K562 (cell line): Measurements from ENCODE around the gene CHRND. TPM values are rescaled to one million over a fixed set of nuclear protein-coding genes. Genes with fewer than 3 reads are reported as not detected.

Experiments used
- ATAC-seq: fragments of 200-7000 bp; cut with Tn5 transposase; 3 replicates; pipeline ENCODE4 v1.9.1; 2020; ENCODE audit warnings: moderate library complexity
- BruUV-seq: library from RNA; stranded (reverse); fragments of 400-500 nt; replicated peaks from 2 replicates; lab custom pipeline; 2021; lab: Mats Ljungman, UMichigan
- CTCF ChIA-PET: fragments of 300-600 bp; formaldehyde crosslinking; extraction: SDS; loops from one replicate; lab custom pipeline; 2021; ENCODE audit warnings: low intra/inter-chr PET ratio; lab: Yijun Ruan, JAX
- POLR2A ChIA-PET: fragments of 300-600, 350-650 bp; sonication (Branson Sonifier 250); formaldehyde crosslinking; extraction: SDS; loops from one replicate; lab custom pipeline; 2021; ENCODE audit warnings: antibody characterized with exemption, inconsistent platforms; lab: Yijun Ruan, JAX
- DNase-seq, 4 experiments: peaks; one replicate each; pipeline versions ENCODE4 v3.0.0 to v3.0.0-alpha.2; 2011 to 2018; ENCODE audit warnings: low spot score in 3 of 4, mixed read lengths in 3 of 4; ENCODE audit errors: extremely low read depth in 1 of 4
- FAIRE-seq: peaks from 2 replicates; lab custom pipeline; 2011; peaks lifted over from hg19 to GRCh38; lab: Jason Lieb, UNC
- H2AFZ ChIP-seq: 2 replicates; pipeline ENCODE4 v1.6.0; 2011; ENCODE audit warnings: low read depth, low read length, control low read depth, inconsistent platforms
- H3K27ac ChIP-seq: fragments of 200-600 bp; 3 replicates; pipeline ENCODE4 v1.8.0; 2011; ENCODE audit warnings: low read depth, mild to moderate bottlenecking, control low read depth, inconsistent platforms, low read length, moderate library complexity, mixed read lengths; ENCODE audit errors: extremely low read depth
- H3K27me3 ChIP-seq, 2 experiments: fragments of 300-600 bp in 1 of 2; 2 replicates in 1 of 2; 3 replicates in 1 of 2; pipeline versions ENCODE4 v1.6.0 to v1.8.0; 2011; ENCODE audit warnings: inconsistent platforms in 2 of 2, low read length in 2 of 2, mild to moderate bottlenecking in 1 of 2, mixed read lengths in 1 of 2, moderate library complexity in 1 of 2; ENCODE audit not compliant: control insufficient read depth in 2 of 2, insufficient read depth in 2 of 2
- H3K36me3 ChIP-seq: fragments of 300-600 bp; 3 replicates; pipeline ENCODE4 v1.8.0; 2011; ENCODE audit warnings: mild to moderate bottlenecking, low read length, inconsistent platforms; ENCODE audit not compliant: control insufficient read depth, insufficient read depth
- H3K4me1 ChIP-seq, 2 experiments: fragments of 200-600 bp in 1 of 2; replicated peaks in 1 of 2; 2 replicates in 1 of 2; 3 replicates in 1 of 2; pipeline versions ENCODE4 v1.5.1 to v1.8.0; 2011; ENCODE audit warnings: inconsistent platforms in 2 of 2, low read length in 2 of 2, mild to moderate bottlenecking in 1 of 2, mixed read lengths in 1 of 2, moderate library complexity in 1 of 2; ENCODE audit not compliant: control insufficient read depth in 2 of 2, insufficient read depth in 2 of 2
- H3K4me2 ChIP-seq: 2 replicates; pipeline ENCODE4 v1.6.1; 2011; ENCODE audit warnings: low read length, control low read depth, inconsistent platforms, mixed read lengths; ENCODE audit not compliant: insufficient read depth
- H3K4me3 ChIP-seq: fragments of 200-600 bp; sonication (generic), shearing (Covaris generic); 2 replicates; pipeline ENCODE4 v1.5.1; 2016; ENCODE audit warnings: control low read depth, inconsistent platforms
- H3K79me2 ChIP-seq: fragments of 200-600 bp; 3 replicates; pipeline ENCODE4 v1.8.0; 2011; ENCODE audit warnings: low read length, inconsistent platforms; ENCODE audit not compliant: control insufficient read depth, insufficient read depth
- H3K9ac ChIP-seq, 2 experiments: 2 replicates each; pipeline versions ENCODE4 v1.6.0 to v1.6.1; 2011; ENCODE audit warnings: low read depth in 2 of 2, low read length in 2 of 2, control low read depth in 1 of 2, inconsistent platforms in 1 of 2, mild to moderate bottlenecking in 1 of 2, mixed read lengths in 1 of 2; ENCODE audit not compliant: insufficient read depth in 1 of 2
- H3K9me1 ChIP-seq: one replicate; pipeline ENCODE4 v1.6.0; 2011; ENCODE audit warnings: inconsistent platforms, mild to moderate bottlenecking, low read length, moderate library complexity; ENCODE audit not compliant: control insufficient read depth, insufficient read depth
- H3K9me3 ChIP-seq: replicated peaks from 2 replicates; pipeline ENCODE4 v1.5.1; 2011; ENCODE audit warnings: low read depth, low read length, inconsistent platforms; ENCODE audit not compliant: control insufficient read depth, insufficient read depth
- H4K20me1 ChIP-seq: replicated peaks from 2 replicates; pipeline ENCODE4 v1.6.1; 2011; ENCODE audit warnings: low read length, inconsistent platforms, mixed read lengths; ENCODE audit not compliant: control insufficient read depth, insufficient read depth
- ARID4B ChIP-seq: sonication (generic); formaldehyde crosslinking; IDR thresholded peaks from 2 replicates; pipeline ENCODE4 v1.8.0; 2022; ENCODE audit warnings: mild to moderate bottlenecking, missing genetic modification reagents
- BRF1 ChIP-seq: IDR thresholded peaks from 3 replicates; pipeline ENCODE4 v1.6.1; 2011; ENCODE audit warnings: borderline replicate concordance, mild to moderate bottlenecking; ENCODE audit not compliant: insufficient read length; ENCODE audit errors: extremely low read depth
- KLF6 ChIP-seq: fragments of 250-450 bp; sonication (Bioruptor Pico); IDR thresholded peaks from 2 replicates; pipeline ENCODE4 v1.4.0; 2020; ENCODE audit warnings: mild to moderate bottlenecking, moderate library complexity, borderline replicate concordance
- RFX1 ChIP-seq: fragments of 450-650 bp; IDR thresholded peaks from 2 replicates; pipeline ENCODE4 v1.6.1; 2016; ENCODE audit warnings: mild to moderate bottlenecking, moderate library complexity
- SMAD3 ChIP-seq: fragments of 450-650 bp; formaldehyde crosslinking; conservative IDR thresholded peaks from 2 replicates; pipeline ENCODE4 v1.4.0; 2020; ENCODE audit warnings: mild to moderate bottlenecking
- ZNF695 ChIP-seq: fragments of 450-650 bp; formaldehyde crosslinking; IDR thresholded peaks from 2 replicates; pipeline ENCODE4 v1.4.0; 2020; ENCODE audit warnings: mild to moderate bottlenecking, moderate library complexity
- WGBS: fragments of 100-300 bp; shearing (Covaris generic); methylation state at CpG from one replicate; pipeline ENCODE4 v1.1.6; 2016; ENCODE audit warnings: low coverage, mixed read lengths; ENCODE audit not compliant: insufficient coverage; ENCODE audit errors: missing lambda C conversion rate; 5-methylcytosine and 5-hydroxymethylcytosine counted together
- in situ Hi-C: fragments of 300-500 bp; cut with MboI; formaldehyde crosslinking; loops from 4 replicates; pipeline ENCODE4 v1.15.0; 2018; ENCODE audit warnings: inconsistent platforms, mixed read lengths
- intact Hi-C: fragments of 100-400 bp; cut with micrococcal nuclease; formaldehyde crosslinking; loops from 2 replicates; pipeline ENCODE4 v1.14.2; 2022
- polyA plus RNA-seq, 8 experiments: library from polyadenylated mRNA; depleted of rRNA in 4 of 8; stranded (reverse) in 5 of 8; unstranded in 3 of 8; fragments of >200 nt; fragmentation: Nextera tagmentation in 2 of 8; fragmentation: Illumina TruSeq in 1 of 8; extraction: Ambion mirVana in 2 of 8; extraction: Trizol in 1 of 8; gene quantifications; 2 replicates each; pipeline versions ENCODE4 v1.2.1 to v1.2.3, GENCODE V29; 2011 to 2014; ENCODE audit warnings: inconsistent platforms in 1 of 8, missing spikeins in 1 of 8
- total RNA-seq, 7 experiments: library from RNA; depleted of rRNA in 6 of 7; stranded (reverse); fragments of >200 nt in 6 of 7; fragmentation: Illumina TruSeq in 2 of 7; extraction: Trizol in 2 of 7; gene quantifications; 2 replicates each; pipeline versions ENCODE4 v1.2.1 to v1.2.3, GENCODE V29; 2011 to 2021; ENCODE audit warnings: low replicate concordance in 1 of 7
- TF ChIP-seq, protein P1 (sequence below), 2 experiments: fragments of 450-650 bp in 1 of 2; sonication (generic) in 1 of 2; formaldehyde crosslinking in 1 of 2; IDR thresholded peaks; 2 replicates each; pipeline versions ENCODE4 v1.7.1 to v1.9.0; 2016 to 2022; ENCODE audit warnings: inconsistent platforms in 1 of 2, mild to moderate bottlenecking in 1 of 2, missing genetic modification reagents in 1 of 2

Gene CHRND
- total and polyA plus RNA-seq, 9 of the 15 experiments (the other 6 are each of a cell fraction or from before 2014, with no cell fraction given): not detected

DNA sequence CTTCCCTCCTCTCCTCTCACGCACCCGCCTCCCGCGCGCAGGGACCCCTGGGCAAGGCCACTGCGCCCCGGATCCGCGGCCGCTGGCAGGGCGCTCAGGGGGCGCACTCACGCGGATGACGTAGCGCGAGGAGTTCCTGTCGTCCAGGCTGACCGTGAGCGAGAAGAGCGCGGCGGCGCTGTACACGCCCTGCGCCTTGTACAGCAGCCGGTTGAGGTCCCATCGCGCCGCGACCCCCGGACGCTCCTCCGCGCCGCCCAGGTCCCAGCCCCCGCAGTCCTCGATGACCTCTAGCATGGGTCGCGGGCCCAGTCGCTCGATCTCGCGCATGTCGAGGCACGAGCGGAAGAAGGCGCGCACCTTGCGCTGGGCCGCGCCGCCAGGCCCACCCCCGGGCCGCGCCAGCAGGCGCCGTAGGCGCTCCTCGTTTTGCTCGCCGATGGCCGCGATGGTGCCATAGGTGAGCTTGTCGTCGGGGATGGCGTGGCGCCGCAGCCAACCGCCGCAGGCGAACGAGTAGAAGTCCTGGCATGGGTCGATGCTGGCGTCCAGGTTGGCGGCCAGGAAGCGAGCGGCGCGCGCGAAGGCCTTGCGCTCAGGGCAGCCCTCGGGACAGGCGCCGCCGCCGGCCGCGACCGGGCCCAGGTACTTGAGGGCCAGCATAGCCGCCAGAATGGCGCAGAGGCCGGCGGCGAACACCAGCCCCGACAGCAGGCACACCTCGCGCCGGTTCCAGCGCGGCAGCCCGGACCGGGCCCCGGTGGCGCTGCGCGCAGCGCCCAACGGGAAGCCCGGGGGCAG, 40.0 kb upstream of the CHRND start:
- POLR2A ChIA-PET: no interaction called here
- no TSS peak for BruUV-seq
- no peak for FAIRE-seq
- TF ChIP-seq KLF6 (CRISPR knock-in tag): no peak
- TF ChIP-seq ZNF695 (CRISPR knock-in tag): no peak
- TF ChIP-seq RFX1: no peak
- TF ChIP-seq, protein P1, sequence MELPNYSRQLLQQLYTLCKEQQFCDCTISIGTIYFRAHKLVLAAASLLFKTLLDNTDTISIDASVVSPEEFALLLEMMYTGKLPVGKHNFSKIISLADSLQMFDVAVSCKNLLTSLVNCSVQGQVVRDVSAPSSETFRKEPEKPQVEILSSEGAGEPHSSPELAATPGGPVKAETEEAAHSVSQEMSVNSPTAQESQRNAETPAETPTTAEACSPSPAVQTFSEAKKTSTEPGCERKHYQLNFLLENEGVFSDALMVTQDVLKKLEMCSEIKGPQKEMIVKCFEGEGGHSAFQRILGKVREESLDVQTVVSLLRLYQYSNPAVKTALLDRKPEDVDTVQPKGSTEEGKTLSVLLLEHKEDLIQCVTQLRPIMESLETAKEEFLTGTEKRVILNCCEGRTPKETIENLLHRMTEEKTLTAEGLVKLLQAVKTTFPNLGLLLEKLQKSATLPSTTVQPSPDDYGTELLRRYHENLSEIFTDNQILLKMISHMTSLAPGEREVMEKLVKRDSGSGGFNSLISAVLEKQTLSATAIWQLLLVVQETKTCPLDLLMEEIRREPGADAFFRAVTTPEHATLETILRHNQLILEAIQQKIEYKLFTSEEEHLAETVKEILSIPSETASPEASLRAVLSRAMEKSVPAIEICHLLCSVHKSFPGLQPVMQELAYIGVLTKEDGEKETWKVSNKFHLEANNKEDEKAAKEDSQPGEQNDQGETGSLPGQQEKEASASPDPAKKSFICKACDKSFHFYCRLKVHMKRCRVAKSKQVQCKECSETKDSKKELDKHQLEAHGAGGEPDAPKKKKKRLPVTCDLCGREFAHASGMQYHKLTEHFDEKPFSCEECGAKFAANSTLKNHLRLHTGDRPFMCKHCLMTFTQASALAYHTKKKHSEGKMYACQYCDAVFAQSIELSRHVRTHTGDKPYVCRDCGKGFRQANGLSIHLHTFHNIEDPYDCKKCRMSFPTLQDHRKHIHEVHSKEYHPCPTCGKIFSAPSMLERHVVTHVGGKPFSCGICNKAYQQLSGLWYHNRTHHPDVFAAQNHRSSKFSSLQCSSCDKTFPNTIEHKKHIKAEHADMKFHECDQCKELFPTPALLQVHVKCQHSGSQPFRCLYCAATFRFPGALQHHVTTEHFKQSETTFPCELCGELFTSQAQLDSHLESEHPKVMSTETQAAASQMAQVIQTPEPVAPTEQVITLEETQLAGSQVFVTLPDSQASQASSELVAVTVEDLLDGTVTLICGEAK (IDR thresholded peaks at IDR 0.05): no peak
- TF ChIP-seq, protein P1 (CRISPR knock-in tag; IDR thresholded peaks at IDR 0.05): no peak
- TF ChIP-seq ARID4B: no peak
- TF ChIP-seq BRF1: no peak
- TF ChIP-seq SMAD3 (CRISPR knock-in tag): no peak

More for the DNA sequence above, 40.0 kb upstream of the CHRND start:
- no peaks in the 10 kb centered on the region for H3K79me2 ChIP-seq
- H3K27me3 ChIP-seq: peaks cover 0 to 15% of the 10 kb centered on the region in 2 experiments; a peak in 3 of 5 replicates
- no peak overlapping the region for H3K4me3 ChIP-seq
- no peak overlapping the region for H2AFZ ChIP-seq
- H3K9me3 ChIP-seq: no peaks in the 10 kb centered on the region
- intact Hi-C loops: no loop called here
- peaks cover 0 to under 1% of the 10 kb centered on the region in 2 experiments; a peak in 1 of 5 replicates for H3K4me1 ChIP-seq
- H4K20me1 ChIP-seq: no peaks in the 10 kb centered on the region
- no peak overlapping the region for H3K9ac ChIP-seq
- H3K27ac ChIP-seq: no peak overlapping the region
- H3K4me2 ChIP-seq: no peak overlapping the region
- ATAC-seq (no peak), DNase-seq (no peak)
- H3K36me3 ChIP-seq: no peaks in the 10 kb centered on the region
- WGBS: 78% methylated on average over 10 of the region's 111 CpGs
- in situ Hi-C loops: no loop called here
- no peaks in the 10 kb centered on the region for H3K9me1 ChIP-seq
- CTCF ChIA-PET: no interaction called here
